ENCODE results near the gene SMS. TPM values are rescaled to one million over a fixed set of nuclear protein-coding genes. Genes with fewer than 3 reads are reported as not detected.

SMS gene
- total RNA-seq, 1 experiment from 2014 or later, result 172 TPM

DNA sequence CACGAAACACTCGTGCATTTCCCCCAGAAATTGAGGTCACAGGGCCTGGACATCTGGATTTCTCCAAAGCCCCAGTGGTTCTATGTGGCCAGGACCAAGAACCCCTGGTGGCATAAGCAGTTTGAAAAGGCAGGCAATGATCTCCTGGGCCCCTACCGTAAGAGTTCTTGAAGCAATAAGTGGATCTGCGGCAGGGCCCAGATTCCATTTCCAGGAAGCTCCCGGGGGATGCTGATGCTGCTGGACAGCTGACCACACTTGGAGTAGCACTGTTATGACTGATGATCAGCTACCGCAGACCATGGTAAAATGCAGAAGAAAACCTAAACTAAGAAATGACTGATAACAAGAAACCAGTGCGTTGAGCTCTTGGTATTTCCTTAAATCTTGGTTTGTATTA lies 27.8 kb downstream of the SMS start:
- DNase-seq (ENCODE audit: low read depth, low spot score) (no peak), ATAC-seq (no peak)
- in situ Hi-C loops (cut with HindIII; ENCODE audit: low pct_unique_long_range_greater_than_20kb, low sequenced_read_pairs), result no loop called here
- TF ChIP-seq SIN3A (IDR thresholded peaks at IDR 0.05; ENCODE audit: borderline replicate concordance, insufficient read depth, low read depth, low read length), result no peak
- Histone ChIP-seq H3K27ac (ENCODE audit: low read length) (no peak overlapping the region), H3K9me3 (ENCODE audit: control insufficient read depth, insufficient read depth, low read depth, low read length) (no peaks in the 10 kb centered on the region), H3K4me1 (ENCODE audit: control insufficient read depth, insufficient read depth, low read length) (peaks cover 4% of the 10 kb centered on the region), H3K27me3 (ENCODE audit: control insufficient read depth, insufficient read depth, low read length) (no peaks in the 10 kb centered on the region), H3K36me3 (ENCODE audit: control insufficient read depth, insufficient read depth, low read length) (0 out of 2 replicates have a peak, but pooled peaks cover 4% of the 10 kb centered on the region), H3K4me3 (ENCODE audit: low read depth in 2 of 2, low read length in 2 of 2) (no peak overlapping the region)
- CTCF ChIA-PET, result no interaction called here
- intact Hi-C loops (cut with micrococcal nuclease; ENCODE audit: unreplicated experiment), result no loop called here
- POLR2A ChIA-PET, result no interaction called here
- BruUV-seq (replicated peaks), result no TSS peak

DNA sequence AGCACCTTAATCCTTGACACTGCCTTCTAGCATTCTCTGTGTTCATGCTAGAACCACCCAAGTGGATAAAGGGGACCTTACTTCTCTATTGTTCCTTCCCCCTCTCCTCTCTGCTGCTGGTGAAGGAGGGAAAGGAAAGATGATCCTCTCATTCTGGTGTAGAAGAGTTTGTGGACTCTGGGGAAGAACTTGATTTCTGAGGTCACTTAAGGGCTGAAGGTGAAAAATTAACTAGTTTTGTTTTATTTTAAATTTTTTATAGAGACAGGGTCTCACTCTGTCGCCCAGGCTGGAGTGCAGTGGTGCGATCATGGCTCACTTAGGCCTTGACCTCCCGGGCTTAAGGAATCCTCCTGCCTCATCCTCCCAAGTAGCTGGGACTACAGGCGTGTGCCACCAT lies 29.8 kb downstream of the SMS start:
- H3K9me3 ChIP-seq (ENCODE audit: control insufficient read depth, insufficient read depth, low read depth, low read length), result no peaks in the 10 kb centered on the region
- no peak overlapping the region for H3K27ac ChIP-seq (ENCODE audit: low read length)
- TF ChIP-seq, protein P1, sequence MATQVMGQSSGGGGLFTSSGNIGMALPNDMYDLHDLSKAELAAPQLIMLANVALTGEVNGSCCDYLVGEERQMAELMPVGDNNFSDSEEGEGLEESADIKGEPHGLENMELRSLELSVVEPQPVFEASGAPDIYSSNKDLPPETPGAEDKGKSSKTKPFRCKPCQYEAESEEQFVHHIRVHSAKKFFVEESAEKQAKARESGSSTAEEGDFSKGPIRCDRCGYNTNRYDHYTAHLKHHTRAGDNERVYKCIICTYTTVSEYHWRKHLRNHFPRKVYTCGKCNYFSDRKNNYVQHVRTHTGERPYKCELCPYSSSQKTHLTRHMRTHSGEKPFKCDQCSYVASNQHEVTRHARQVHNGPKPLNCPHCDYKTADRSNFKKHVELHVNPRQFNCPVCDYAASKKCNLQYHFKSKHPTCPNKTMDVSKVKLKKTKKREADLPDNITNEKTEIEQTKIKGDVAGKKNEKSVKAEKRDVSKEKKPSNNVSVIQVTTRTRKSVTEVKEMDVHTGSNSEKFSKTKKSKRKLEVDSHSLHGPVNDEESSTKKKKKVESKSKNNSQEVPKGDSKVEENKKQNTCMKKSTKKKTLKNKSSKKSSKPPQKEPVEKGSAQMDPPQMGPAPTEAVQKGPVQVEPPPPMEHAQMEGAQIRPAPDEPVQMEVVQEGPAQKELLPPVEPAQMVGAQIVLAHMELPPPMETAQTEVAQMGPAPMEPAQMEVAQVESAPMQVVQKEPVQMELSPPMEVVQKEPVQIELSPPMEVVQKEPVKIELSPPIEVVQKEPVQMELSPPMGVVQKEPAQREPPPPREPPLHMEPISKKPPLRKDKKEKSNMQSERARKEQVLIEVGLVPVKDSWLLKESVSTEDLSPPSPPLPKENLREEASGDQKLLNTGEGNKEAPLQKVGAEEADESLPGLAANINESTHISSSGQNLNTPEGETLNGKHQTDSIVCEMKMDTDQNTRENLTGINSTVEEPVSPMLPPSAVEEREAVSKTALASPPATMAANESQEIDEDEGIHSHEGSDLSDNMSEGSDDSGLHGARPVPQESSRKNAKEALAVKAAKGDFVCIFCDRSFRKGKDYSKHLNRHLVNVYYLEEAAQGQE (IDR thresholded peaks at IDR 0.05; ENCODE audit: insufficient read depth in 1 of 2, low read depth in 2 of 2, low read length in 1 of 2), result no peak
- TF ChIP-seq, protein P2, sequence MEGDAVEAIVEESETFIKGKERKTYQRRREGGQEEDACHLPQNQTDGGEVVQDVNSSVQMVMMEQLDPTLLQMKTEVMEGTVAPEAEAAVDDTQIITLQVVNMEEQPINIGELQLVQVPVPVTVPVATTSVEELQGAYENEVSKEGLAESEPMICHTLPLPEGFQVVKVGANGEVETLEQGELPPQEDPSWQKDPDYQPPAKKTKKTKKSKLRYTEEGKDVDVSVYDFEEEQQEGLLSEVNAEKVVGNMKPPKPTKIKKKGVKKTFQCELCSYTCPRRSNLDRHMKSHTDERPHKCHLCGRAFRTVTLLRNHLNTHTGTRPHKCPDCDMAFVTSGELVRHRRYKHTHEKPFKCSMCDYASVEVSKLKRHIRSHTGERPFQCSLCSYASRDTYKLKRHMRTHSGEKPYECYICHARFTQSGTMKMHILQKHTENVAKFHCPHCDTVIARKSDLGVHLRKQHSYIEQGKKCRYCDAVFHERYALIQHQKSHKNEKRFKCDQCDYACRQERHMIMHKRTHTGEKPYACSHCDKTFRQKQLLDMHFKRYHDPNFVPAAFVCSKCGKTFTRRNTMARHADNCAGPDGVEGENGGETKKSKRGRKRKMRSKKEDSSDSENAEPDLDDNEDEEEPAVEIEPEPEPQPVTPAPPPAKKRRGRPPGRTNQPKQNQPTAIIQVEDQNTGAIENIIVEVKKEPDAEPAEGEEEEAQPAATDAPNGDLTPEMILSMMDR (IDR thresholded peaks at IDR 0.05), result no peak
- no peak for TF ChIP-seq SIN3A (IDR thresholded peaks at IDR 0.05; ENCODE audit: borderline replicate concordance, insufficient read depth, low read depth, low read length)
- no peak for TF ChIP-seq POLR2AphosphoS5 (IDR thresholded peaks at IDR 0.05; ENCODE audit: low read depth, low read length)
- TF ChIP-seq TCF7L2 (IDR thresholded peaks at IDR 0.05; ENCODE audit: low read depth, low read length), result no peak
- ATAC-seq (no peak), DNase-seq (ENCODE audit: low read depth, low spot score) (no peak)
- H3K27me3 ChIP-seq (ENCODE audit: control insufficient read depth, insufficient read depth, low read length), result no peaks in the 10 kb centered on the region
- in situ Hi-C loops (cut with HindIII; ENCODE audit: low pct_unique_long_range_greater_than_20kb, low sequenced_read_pairs) (no loop called here), intact Hi-C loops (cut with micrococcal nuclease; ENCODE audit: unreplicated experiment) (no loop called here)
- ChIA-PET POLR2A (no interaction called here), CTCF (no interaction called here)
- no peaks in the 10 kb centered on the region for H3K4me1 ChIP-seq (ENCODE audit: control insufficient read depth, insufficient read depth, low read length)
- BruUV-seq (replicated peaks), result no TSS peak
- no peak overlapping the region for H3K4me3 ChIP-seq (ENCODE audit: low read depth in 2 of 2, low read length in 2 of 2)
- peaks cover 4% of the 10 kb centered on the region; the same call in 1 of the 2 replicates for H3K36me3 ChIP-seq (ENCODE audit: control insufficient read depth, insufficient read depth, low read length)

DNA sequence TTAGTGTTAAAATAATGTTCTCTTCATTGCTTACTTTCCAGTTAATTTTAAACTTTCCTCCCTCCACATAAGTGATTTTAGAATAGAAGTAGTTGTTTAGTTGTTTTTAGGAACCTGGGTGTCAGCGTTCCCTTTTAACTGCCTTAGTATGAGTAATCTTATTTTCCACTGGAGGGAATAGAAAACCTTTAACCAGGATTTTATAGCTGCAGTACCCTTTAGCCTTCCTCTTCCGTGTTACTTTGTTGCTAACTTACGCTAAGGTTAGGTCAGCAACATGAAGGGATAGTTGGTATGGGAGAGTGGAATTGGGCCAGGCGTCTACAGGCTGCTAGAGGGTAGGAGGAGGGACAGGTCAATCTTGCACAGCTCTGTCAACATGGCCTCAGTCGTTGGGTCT lies 31.5 kb downstream of the SMS start:
- Histone ChIP-seq H3K4me1 (ENCODE audit: control insufficient read depth, insufficient read depth, low read length) (no peaks in the 10 kb centered on the region), H3K9me3 (ENCODE audit: control insufficient read depth, insufficient read depth, low read depth, low read length) (no peaks in the 10 kb centered on the region), H3K27ac (ENCODE audit: low read length) (no peak overlapping the region), H3K27me3 (ENCODE audit: control insufficient read depth, insufficient read depth, low read length) (no peaks in the 10 kb centered on the region), H3K4me3 (ENCODE audit: low read depth in 2 of 2, low read length in 2 of 2) (no peak overlapping the region), H3K36me3 (ENCODE audit: control insufficient read depth, insufficient read depth, low read length) (peaks cover 4% of the 10 kb centered on the region)
- intact Hi-C loops (cut with micrococcal nuclease; ENCODE audit: unreplicated experiment), result no loop called here
- ATAC-seq, result no peak
- in situ Hi-C loops (cut with HindIII; ENCODE audit: low pct_unique_long_range_greater_than_20kb, low sequenced_read_pairs), result no loop called here
- ChIA-PET CTCF (no interaction called here), POLR2A (no interaction called here)
- TSS peak; percentile 53 for BruUV-seq (replicated peaks)
- DNase-seq (ENCODE audit: low read depth, low spot score), result no peak
- TF ChIP-seq, protein P1 (IDR thresholded peaks at IDR 0.05; ENCODE audit: insufficient read depth in 1 of 2, low read depth in 2 of 2, low read length in 1 of 2), result no peak
- TF ChIP-seq, protein P2 (IDR thresholded peaks at IDR 0.05), result no peak
- no peak for TF ChIP-seq POLR2AphosphoS5 (IDR thresholded peaks at IDR 0.05; ENCODE audit: low read depth, low read length)
- TF ChIP-seq TCF7L2 (IDR thresholded peaks at IDR 0.05; ENCODE audit: low read depth, low read length), result no peak
- no peak for TF ChIP-seq SIN3A (IDR thresholded peaks at IDR 0.05; ENCODE audit: borderline replicate concordance, insufficient read depth, low read depth, low read length)
